GM20000 (cell line): ENCODE measurements around the gene PAFAH2.
A peak's percentile ranks its signal among the peaks of the same experiment; 100 is the strongest.

Experiments
- DNase-seq: peaks from one replicate; pipeline ENCODE4 v3.0.0; 2012; ENCODE audit warnings: low spot score
- CTCF ChIP-seq: IDR thresholded peaks from 2 replicates; pipeline ENCODE4 v1.5.1; 2012; ENCODE audit warnings: mild to moderate bottlenecking, control low read depth; ENCODE audit errors: extremely low read depth, missing control alignments

The PAFAH2 gene

GRCh38 chr1:26017606-26018005 lies 19.7 kb upstream of the PAFAH2 start:
- no peak for TF ChIP-seq CTCF
- no peak for DNase-seq

GRCh38 chr1:26016953-26017545 lies 19.2 kb upstream of the PAFAH2 start:
- no peak for DNase-seq
- TF ChIP-seq CTCF, result no peak

GRCh38 chr1:26016258-26016952 lies 18.5 kb upstream of the PAFAH2 start:
- DNase-seq, result peak; percentile 60
- no peak for TF ChIP-seq CTCF

- TF ChIP-seq CTCF, result no peak
- DNase-seq, result no peak
Observed at GRCh38 chr1:26015358-26015757, 17.5 kb upstream of the PAFAH2 start.

- TF ChIP-seq CTCF, result no peak
- no peak for DNase-seq
Observed at GRCh38 chr1:26014179-26014578, 16.3 kb upstream of the PAFAH2 start.

- no peak for DNase-seq
- TF ChIP-seq CTCF, result no peak
Observed at GRCh38 chr1:26012864-26013263, 15.0 kb upstream of the PAFAH2 start.

- TF ChIP-seq CTCF, result no peak
Observed at GRCh38 chr1:26010825-26011224, 13.0 kb upstream of the PAFAH2 start.

More at GRCh38 chr1:26010825-26011224, 13.0 kb upstream of the PAFAH2 start:
- no peak for DNase-seq
